ENCODE results near the gene SPART.

Gene SPART

DNA sequence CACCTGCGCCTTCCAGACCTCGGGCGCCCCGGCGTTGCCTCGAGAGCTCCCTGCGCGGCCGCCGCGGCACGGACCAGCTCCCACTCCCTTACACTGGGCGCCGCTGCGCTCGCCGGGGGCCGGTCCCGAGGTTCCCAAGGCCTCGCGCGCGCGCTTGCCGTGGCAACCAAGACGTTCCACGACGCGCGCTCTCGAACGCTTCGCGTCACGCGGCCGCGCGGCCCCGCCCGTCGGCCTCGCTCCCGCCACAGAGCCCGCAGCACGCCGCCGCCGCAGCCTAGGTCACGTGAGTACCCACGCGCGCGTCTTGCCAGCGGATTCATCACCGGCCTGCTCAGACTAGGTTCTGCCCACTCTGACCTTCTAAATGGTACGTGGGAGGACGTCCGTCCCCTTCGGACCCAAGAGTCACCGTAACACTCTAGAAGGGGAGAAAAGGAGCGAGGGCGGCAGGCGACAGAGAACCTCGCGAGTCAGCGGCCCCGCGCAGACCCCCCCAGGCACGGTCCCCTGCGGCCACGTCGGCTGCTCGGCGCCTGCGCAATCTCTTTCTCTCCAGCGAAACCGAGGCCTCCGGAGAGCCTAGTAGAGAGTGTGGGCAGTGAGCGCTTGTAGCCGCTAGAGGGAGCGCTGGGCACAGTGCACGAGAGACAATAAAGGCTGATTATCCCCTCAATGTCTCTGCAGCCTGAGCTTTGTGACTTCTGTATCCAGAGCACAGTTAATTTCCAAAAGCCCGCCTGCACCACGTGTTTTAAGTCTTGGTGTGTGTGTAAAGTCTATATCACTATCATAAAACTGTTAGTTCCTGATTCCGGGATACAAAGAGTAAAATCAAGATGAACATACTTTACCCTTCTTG, at the start of gene SPART:
Gene SPART, minus strand, starts transcription at position 173 of the 862 bp plus-strand sequence. CDS start 10,564 bp downstream, outside the sequence.
- H3K27ac ChIP-seq = peak within 1 kb of the TSS; percentile 94
- DNase-seq (ENCODE audit: low read depth, low spot score) = no peak

DNA sequence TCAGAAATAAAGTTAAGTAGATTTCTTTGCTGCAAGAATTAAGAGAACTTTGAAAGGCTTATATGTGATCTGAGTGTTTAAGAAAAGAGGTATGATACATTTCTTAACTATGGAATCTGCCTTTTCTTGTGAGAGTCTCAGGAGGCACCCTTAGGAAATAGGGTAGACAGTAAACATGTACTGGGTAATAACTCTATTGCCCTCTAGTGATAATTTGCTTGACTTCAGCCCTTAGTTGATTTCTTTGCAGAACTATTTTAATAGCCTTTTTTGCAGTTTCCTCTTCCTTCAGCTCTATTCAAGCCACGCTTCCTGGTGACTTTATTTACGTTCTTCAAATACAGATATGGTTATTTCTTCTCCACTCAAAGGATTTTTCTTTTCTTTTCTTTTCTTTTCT, 49.1 kb upstream of the SPART start:
- no peak for DNase-seq (ENCODE audit: low read depth, low spot score)
- no peak overlapping the region for H3K27ac ChIP-seq

DNA sequence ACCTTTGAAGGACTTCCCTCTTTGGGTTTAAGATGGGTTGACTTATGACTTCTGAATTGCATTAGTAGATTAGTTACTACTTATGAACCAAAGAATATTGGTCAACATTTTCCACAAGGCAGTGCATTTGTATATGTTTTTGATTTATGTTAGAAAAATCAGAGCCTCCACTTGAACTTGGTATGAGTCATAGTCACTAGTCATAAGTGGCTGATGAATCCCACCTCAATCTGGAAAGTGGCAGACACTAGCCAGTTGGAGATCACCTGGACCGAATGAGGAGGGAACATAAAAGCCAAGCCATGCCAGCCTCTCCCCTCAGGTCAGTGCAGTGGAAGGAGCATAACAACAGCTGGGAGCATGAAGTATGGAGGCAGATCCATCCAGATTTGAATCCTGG, 39.3 kb upstream of the SPART start:
- no peak overlapping the region for H3K27ac ChIP-seq
- DNase-seq (ENCODE audit: low read depth, low spot score) = no peak

GRCh38 chr13:36382030-36382429, 35.8 kb upstream of the SPART start:
- no peak overlapping the region for H3K27ac ChIP-seq
- peak; percentile 14 for DNase-seq (ENCODE audit: low read depth, low spot score)

DNA sequence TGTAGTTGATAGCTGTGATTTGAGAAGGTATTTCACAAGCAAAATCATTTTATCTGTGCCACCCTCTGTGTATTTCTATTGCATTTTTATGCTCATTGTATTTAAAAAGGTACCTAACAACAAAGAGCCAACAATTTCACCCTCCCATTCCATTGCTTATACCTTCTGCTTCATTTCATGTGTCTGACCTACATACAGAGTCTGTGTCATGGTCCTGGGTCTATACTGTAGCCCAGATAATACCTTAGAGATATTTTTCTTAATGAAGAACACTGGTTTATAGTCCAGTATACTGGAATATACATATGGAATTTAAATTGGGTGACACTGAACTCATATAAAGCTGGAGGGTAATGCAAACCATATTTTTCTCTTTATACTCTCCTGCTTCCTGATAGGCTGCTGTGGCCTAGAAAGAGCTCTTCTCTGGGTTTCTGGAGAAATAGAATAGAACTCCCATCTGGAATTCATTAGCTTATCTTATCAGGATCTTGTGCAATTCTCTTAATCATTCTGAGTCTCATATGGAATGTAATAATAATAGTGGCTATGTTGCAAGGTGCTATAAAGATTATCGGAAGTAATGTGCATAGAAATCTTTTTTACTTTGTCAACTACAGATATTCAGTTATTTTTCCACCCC, 31.8 kb upstream of the SPART start:
- no peak for DNase-seq (ENCODE audit: low read depth, low spot score)

DNA sequence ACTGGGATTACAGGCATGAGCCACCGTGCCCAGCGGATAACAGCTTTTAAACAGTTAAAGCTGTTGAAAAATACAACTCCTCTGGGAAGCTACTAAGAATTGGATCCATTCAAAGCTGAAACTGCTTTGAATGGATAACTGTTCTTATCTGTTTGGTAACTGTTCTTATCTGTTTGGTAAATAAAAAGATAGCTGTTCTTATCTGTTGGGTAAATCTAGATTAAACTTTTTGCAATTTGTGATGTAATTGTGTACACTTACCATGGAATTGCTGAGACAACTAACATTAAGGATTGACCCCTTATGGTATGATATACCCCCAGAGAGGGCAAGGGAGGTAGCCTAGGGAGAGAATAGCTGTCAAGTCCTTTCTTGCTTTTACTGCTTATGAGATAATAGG, 27.9 kb upstream of the SPART start:
- no peak for DNase-seq (ENCODE audit: low read depth, low spot score)
- H3K27ac ChIP-seq = no peak overlapping the region

More for the DNA sequence above, 31.8 kb upstream of the SPART start:
- no peak overlapping the region for H3K27ac ChIP-seq

DNA sequence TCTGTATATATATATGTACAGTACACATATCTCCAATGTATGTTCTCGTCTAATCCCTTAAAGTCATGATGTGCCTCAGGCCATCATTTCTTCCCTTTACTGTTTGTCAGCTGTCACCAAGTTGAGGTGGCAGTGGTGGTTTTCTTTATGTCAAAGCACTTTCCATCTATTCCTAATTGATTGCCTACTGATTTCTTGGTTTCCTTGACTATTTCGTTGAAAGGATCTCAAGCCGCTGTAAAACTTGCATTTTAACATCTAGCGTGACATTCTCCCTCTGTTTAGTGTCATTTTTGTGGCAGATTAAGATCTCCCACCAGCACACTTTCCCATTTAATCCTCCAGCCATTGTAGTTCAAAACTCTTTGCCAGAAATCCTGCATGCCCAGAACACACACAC, 25.0 kb upstream of the SPART start:
- DNase-seq (ENCODE audit: low read depth, low spot score) = no peak
- no peak overlapping the region for H3K27ac ChIP-seq

- no peak for DNase-seq (ENCODE audit: low read depth, low spot score)
- no peak overlapping the region for H3K27ac ChIP-seq
Observed at GRCh38 chr13:36370108-36370429, 23.9 kb upstream of the SPART start.

- H3K27ac ChIP-seq = no peak overlapping the region
- no peak for DNase-seq (ENCODE audit: low read depth, low spot score)
Observed at GRCh38 chr13:36369268-36370107, 23.3 kb upstream of the SPART start.

DNA sequence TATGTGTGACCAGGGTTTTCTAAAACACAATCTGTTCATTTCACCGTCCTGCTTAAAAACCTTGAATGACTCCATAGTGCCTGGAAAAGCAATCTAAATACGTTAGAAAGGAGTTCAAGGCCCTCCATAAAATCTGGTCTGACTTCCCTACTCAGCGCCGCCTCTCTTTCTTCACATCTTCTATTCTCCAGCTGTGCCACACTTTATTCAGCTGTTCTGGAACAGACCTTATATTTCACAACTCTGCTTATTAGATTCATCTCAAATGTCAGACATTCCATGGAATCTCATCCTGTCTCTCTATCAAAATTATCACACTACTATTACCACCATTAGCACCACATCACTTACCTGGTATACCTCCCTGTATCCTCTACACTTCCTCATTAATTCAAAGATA, 19.8 kb upstream of the SPART start:
- H3K27ac ChIP-seq = no peak overlapping the region
- no peak for DNase-seq (ENCODE audit: low read depth, low spot score)

- no peak for DNase-seq (ENCODE audit: low read depth, low spot score)
Observed at GRCh38 chr13:36363366-36363863, 17.2 kb upstream of the SPART start.

GRCh38 chr13:36362914-36363313, 16.7 kb upstream of the SPART start:
- no peak for DNase-seq (ENCODE audit: low read depth, low spot score)
- no peak overlapping the region for H3K27ac ChIP-seq

More at GRCh38 chr13:36363366-36363863, 17.2 kb upstream of the SPART start:
- H3K27ac ChIP-seq = no peak overlapping the region

DNA sequence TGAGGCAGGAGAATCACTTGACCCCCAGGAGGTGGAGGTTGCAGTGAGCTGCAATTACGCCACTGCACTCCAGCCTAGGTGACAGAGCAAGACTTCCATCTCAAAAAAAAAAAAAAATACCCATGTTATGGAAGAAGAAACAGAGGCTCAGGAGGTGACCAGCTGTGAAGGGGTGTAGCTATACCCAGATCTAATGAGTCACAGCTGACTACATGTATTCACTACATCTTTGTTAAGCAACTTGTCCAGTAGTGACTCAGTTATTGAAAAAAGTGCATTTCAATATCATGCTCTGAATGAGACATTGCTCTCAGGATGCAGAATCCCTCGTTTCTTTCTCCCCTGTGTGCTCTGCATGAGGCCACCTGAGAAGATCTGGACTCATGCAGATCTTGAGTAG, 16.1 kb upstream of the SPART start:
- H3K27ac ChIP-seq = no peak overlapping the region
- peak; percentile 68 for DNase-seq (ENCODE audit: low read depth, low spot score)

DNA sequence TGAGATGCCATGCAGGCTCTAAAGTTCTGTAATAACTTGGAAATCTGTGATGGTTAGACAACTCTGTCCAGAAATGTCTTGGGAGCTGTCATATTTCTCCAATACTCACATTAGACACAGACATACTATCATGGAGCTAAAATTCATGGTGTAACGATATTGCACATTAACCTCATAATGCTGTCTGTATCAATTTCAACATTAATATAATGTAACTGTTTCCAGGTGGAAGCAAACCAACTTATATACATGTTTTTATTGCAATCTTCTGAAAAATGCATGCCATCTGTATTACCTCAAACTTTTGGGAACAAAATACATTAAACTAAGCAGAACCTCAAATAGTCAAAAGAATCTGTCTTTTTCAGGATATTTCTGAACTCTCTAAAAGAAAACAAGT, 14.7 kb upstream of the SPART start:
- no peak overlapping the region for H3K27ac ChIP-seq
- DNase-seq (ENCODE audit: low read depth, low spot score) = no peak

GRCh38 chr13:36359301-36359950, 13.2 kb upstream of the SPART start:
- no peak for DNase-seq (ENCODE audit: low read depth, low spot score)

DNA sequence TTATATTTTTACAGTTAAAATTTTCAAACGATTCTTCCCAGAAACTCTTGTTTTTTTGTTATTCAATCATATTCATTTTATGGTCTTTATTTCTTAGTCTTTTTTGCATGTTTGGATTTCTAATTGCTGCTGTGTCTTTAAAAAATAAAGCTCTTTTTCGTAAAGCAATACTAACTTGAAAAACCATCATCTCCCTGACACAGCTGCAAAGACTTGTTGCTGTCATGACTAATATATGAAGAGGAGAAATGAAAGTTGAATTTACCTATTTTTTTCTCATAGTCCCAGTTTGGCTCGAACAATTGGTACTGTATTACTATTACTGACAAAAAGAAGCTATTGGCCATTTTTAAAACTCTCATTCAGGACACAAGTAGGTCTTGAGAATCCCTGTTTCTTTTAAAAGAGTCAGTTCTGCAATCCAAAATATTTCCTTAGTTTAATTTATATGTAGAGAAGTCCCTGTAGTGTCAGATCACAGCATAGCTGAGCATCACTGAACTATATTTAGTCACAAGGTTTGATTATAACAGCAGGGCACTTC, 12.1 kb upstream of the SPART start:
- DNase-seq (ENCODE audit: low read depth, low spot score) = no peak
- H3K27ac ChIP-seq = no peak overlapping the region

More at GRCh38 chr13:36359301-36359950, 13.2 kb upstream of the SPART start:
- no peak overlapping the region for H3K27ac ChIP-seq

DNA sequence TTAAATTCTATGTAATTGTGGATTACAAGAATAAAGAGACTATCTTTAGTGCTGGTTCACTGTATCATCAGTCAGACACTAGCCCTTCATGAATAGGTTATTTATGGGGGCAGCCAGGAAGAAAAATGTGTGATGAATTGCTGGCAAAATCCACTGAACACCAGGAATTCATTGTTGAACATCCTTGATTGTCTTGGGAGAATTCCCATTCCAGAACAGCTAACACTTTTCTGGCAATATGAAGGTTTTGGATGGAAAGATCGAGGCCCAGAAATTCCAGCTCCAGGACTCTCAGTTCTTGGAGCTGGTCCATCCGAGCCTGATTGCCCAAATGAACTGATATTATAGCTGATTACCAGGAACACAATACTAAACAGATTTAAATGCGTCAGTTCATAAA, 11.5 kb upstream of the SPART start:
- H3K27ac ChIP-seq = no peak overlapping the region
- no peak for DNase-seq (ENCODE audit: low read depth, low spot score)

- H3K27ac ChIP-seq = no peak overlapping the region
- DNase-seq (ENCODE audit: low read depth, low spot score) = no peak
Observed at GRCh38 chr13:36357231-36357630, 11.0 kb upstream of the SPART start.

- no peak overlapping the region for H3K27ac ChIP-seq
- no peak for DNase-seq (ENCODE audit: low read depth, low spot score)
Observed at GRCh38 chr13:36356058-36356457, 9.9 kb upstream of the SPART start.

GRCh38 chr13:36355632-36356031, 9.4 kb upstream of the SPART start:
- H3K27ac ChIP-seq = no peak overlapping the region
- DNase-seq (ENCODE audit: low read depth, low spot score) = no peak

Data from epithelial cell of prostate (primary cell).